GM21786 (cell line): ENCODE results near the gene BCL2L15.
"Not testable (repeated sequence)": the region's sequence is repeated elsewhere in the genome, so short reads cannot be mapped to it uniquely, and the experiment has no call there.

Experiments
- ATAC-seq: cut with Tn5 transposase; IDR thresholded peaks from one replicate; pipeline ENCODE4 v1.9.1; 2021; ENCODE audit not compliant: unreplicated experiment

BCL2L15 gene

DNA sequence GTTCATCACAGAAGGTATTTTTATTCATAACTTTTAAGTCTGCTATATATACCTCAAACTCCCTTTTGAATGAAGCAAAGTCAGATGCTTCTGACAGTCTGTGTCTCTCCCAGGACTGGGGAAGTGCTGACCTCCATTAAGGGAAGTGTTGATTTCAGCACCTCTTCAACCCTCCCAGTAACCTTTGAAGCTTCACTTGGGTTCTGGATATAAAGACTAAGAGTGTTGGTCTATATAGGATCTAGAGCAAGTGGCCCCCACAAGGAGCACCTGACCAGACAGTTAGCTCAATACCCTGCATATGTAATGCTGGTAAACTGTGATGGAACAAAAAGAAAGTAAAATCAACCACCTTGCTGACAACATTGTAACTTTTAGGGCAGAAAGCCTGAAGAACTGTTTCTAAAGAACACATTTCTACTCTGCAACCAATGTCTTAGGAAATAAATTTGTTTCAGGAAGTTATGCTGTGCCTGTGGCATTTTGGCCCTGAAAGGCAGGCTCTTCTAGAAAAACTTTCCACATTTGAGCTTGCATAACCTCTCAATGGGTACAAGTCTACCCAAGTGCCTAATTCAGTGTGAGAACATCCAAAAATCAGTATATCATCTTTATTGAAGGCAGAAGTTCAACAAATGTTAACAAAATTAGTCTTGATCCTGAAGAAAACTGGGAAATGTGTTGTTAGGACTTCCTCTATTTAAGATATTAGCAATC lies 15.0 kb downstream of the BCL2L15 start:
- ATAC-seq = no peak

DNA sequence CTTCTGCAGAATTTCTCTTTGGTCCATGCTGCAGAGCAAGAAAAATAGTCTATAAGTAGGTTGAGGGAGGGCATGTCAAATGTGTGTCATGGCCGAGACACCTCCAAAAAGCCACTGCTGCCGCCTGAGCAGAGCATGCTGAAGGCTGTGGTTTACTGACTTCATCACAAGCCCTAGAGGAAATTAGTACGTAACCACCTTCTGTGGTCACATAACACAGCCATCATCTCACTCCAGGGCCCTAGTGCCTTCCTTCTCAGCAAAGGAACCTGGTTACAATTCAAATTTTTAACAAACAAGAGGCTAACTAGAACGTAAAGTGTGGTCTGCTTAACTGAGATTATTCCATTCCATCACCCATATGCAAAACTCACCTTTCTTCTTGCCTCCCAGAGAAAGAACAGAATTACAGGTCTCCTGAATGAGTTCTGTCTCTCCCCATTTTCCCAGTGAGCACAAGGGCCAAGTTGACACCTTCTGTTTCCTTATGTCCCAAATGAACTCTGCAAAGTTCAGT lies 15.7 kb downstream of the BCL2L15 start, which contains the start of gene PTPN22:
PTPN22 (minus strand) TSS at position 116 of the 517 bp plus-strand sequence.
- ATAC-seq = peak; percentile 90

DNA sequence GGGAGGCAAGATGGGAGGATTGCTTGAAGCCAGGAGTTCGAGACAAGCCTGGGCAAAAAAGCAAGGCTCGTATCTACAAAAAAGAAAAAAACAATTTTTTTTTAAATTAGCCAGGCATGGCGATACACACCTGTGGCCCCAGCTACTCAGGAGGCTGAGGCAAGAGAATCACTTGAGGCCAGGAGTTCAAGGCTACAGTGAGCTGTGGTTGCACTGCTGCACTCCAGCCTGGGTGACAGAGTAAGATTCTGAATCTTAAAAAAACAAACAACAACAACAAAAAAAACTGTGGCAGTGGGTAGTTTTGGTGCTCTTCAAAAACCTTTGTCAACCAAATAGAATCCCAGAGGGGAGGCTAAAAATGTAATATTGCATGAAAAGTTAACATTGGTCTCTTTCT lies 16.6 kb downstream of the BCL2L15 start:
- ATAC-seq = no peak

GRCh38 chr1:113868387-113869083 lies 18.8 kb downstream of the BCL2L15 start:
- ATAC-seq = no peak

GRCh38 chr1:113861641-113862040 lies 25.7 kb downstream of the BCL2L15 start:
- ATAC-seq = no peak

DNA sequence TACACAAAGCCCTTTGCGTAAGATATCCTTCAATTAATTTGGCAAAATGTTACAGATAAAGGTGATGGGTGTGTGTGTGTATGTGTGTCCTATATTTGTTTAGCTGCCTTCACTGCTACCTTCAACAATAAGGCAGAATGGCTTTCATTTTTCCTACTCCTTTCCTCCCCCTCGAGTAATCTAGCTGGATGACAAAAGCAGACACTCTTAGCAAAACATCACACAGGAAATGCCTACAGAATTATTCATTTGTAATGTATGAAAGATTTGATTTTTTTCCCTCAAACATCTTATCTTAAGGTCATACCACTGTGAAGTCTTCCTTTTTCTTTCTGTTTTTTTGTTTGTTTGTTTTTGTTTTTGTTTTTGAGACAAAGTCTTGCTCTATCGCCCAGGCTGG lies 26.5 kb downstream of the BCL2L15 start:
- ATAC-seq = no peak

DNA sequence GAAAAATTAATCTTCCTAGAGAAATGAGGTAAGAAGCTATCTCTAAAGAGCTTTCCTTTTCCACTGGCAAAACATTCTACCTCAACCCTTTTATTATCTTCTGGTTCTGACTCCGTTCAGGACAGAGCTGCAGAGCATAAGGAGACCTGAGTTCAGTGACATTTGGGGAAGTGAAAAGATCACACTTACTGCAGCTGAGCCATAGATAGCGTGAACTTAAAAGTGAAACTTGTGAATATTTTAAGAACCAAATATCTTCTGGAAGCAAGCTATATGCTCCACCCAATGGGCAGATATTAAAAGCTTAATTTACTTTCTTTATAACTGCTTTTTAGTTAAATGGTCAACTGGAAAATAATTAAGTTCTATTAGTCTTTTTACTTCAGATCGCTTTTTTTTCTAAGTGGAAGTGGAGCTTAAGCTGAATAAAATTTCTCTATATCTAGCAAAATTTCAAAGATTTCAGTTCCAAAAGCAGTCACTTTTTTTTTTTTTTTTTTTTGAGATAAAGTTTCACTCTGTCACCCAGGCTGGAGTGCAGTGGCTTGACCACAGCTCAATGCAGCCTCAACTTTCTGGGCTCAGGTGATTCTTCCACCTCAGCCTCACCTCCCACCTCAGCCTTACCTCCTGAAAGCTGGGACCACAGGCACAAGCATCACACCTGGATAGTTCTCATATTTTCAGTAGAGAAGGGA lies 27.8 kb downstream of the BCL2L15 start:
- peak; percentile 87 for ATAC-seq

- ATAC-seq = no peak
These were observed 28.4 kb downstream of the BCL2L15 start for GRCh38 chr1:113858982-113859381.

- peak; percentile 39 for ATAC-seq
These were observed 29.0 kb downstream of the BCL2L15 start for GRCh38 chr1:113858418-113858817.

DNA sequence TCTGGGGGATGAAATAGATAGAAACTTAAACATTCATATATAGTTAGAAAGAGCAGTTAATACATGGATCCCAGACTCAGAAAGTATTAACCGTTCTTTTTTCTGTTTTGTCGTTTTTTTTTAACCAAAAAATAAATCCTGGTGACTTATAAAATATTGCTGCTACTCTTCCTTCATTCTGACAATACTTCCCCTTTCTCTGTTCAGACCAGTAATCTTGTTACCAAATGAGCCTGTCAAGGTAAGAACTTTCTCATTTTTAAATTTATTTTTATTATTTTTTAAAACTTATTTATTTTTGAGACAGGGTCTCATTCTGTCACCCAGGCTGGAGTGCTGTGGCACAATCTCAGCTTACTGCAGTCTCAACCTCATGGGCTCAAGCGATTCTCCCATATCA lies 29.6 kb downstream of the BCL2L15 start:
- no peak for ATAC-seq

- no peak for ATAC-seq
These were observed 31.0 kb downstream of the BCL2L15 start for GRCh38 chr1:113856401-113856790.

GRCh38 chr1:113855630-113856400 lies 31.6 kb downstream of the BCL2L15 start:
- ATAC-seq = no peak

GRCh38 chr1:113854234-113854633 lies 33.1 kb downstream of the BCL2L15 start:
- ATAC-seq = no peak

DNA sequence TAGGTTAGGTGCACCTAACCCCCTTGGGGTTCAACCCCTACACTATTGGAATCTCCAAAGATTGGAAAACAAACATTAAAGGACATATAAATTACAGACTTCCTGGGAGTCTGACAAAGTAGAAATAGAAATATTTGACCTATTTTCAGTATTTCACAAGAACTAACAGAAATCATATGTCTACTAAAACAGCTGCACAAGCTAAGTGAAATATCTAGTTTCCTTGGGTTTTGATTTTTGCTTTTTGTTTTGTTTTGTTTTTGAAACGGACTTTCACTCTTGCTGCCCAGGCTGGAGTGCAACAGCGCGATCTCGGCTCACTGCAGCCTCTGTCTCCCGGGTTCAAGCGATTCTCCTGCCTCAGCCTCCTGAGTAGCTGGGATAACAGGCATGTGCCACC lies 34.7 kb downstream of the BCL2L15 start:
- ATAC-seq = not testable (repeated sequence)

GRCh38 chr1:113850127-113850796 lies 37.1 kb downstream of the BCL2L15 start:
- ATAC-seq = no peak

GRCh38 chr1:113849072-113849471 lies 38.3 kb downstream of the BCL2L15 start:
- ATAC-seq = no peak

GRCh38 chr1:113846391-113847035 lies 40.9 kb downstream of the BCL2L15 start:
- no peak for ATAC-seq

GRCh38 chr1:113836534-113836933 lies 50.8 kb downstream of the BCL2L15 start:
- no peak for ATAC-seq

DNA sequence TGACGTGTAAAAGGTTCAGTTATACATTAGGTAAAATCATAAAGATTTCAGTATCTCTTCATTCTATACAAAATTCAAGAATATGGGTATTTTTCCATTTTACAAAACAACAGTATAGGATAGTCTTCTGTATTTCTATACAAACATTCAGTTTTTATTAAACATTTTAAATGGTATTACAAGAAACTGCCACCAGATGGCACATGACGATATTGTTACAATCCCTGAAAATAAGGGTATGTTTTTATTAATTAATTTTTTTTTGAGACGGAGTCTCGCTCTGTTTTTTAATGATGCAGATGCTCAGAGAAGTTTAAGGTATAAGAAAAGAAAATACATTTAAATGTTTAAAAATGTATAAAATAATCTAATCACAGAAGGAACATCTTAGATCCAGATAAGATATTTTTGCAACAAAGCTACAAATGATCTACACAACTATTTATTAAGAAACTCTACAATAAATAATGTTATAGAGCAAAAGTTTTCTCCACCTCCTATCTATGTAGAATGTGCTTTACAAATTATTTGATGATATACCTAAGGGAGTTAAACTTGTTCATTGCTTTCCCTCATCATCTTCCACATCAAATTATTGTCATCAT lies 51.6 kb downstream of the BCL2L15 start:
- no peak for ATAC-seq
